Upper lobe of left lung (tissue), 4 donors: Measurements from ENCODE around the gene ADCY5.

Experiments
- CTCF ChIP-seq, 6 experiments: fragments of 450-650 bp in 4 of 6; fragments of 200-600 bp in 2 of 6; sonication (generic) in 2 of 6; IDR thresholded peaks; one replicate each; pipeline ENCODE4 v1.5.1; 2016 to 2019; ENCODE audit warnings: antibody characterized with exemption in 6 of 6
- EP300 ChIP-seq, 4 donors: sonication (generic); formaldehyde crosslinking; IDR thresholded peaks; one replicate each; pipeline ENCODE4 v1.5.1; 2017; ENCODE audit warnings: antibody characterized with exemption in 4 of 4, control low read depth in 2 of 4
- POLR2AphosphoS5 ChIP-seq, 2 donors: sonication (generic); formaldehyde crosslinking; IDR thresholded peaks; one replicate each; pipeline ENCODE4 v1.5.1; 2017; ENCODE audit warnings: antibody characterized with exemption in 2 of 2

GRCh38 chr3:123343296-123344174 lies 105.4 kb downstream of the ADCY5 start:
- TF ChIP-seq CTCF (IDR thresholded peaks at IDR 0.05) (no peak), POLR2AphosphoS5 (IDR thresholded peaks at IDR 0.05) (no peak), EP300 (IDR thresholded peaks at IDR 0.05) (no peak)
